GM18870 (cell line): ENCODE measurements around the gene MYZAP.

ENCODE experiments used
- ATAC-seq: cut with Tn5 transposase; IDR thresholded peaks from one replicate; pipeline ENCODE4 v1.9.1; 2021; ENCODE audit warnings: moderate library complexity; ENCODE audit not compliant: unreplicated experiment

Gene MYZAP

GRCh38 chr15:57655809-57656208, 64.1 kb downstream of the MYZAP start:
- no peak for ATAC-seq

DNA sequence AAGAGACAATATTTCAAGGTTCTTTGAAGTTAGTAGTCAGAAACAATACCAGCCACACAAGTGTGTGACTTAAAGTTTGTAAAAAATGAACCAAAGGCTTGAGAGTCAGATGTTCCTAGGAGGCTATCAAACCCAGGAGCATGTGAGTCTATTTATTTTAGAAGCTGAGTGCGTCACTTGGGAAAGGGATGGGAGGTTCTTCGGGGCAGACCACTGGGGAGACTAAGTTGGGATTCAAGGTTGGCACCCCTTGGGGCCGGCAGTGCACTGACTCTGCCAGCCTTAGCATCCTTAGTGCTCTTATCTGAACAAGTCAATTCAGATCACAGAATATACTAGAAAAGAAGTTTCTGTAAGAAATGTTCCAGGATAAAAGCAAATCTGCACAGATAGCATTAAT, 64.7 kb downstream of the MYZAP start:
- no peak for ATAC-seq

DNA sequence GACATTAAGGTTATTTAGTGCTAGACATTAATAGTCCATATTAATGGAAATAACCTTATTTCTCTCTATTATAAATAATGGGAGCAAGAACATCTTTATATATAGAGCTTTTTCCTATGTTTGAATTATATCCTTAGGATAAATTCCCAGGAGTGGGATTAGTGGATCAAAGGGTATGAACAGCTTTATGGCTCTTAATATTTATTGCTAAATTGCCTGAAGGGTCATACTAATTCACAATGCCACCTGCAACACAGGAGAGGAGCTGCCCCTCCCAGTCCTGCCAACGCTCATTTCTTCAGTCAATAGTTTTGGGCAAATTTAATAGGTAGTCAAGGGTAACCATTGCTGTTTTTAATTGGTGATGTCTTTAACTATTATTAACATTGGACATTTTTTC, 65.9 kb downstream of the MYZAP start:
- ATAC-seq = no peak

DNA sequence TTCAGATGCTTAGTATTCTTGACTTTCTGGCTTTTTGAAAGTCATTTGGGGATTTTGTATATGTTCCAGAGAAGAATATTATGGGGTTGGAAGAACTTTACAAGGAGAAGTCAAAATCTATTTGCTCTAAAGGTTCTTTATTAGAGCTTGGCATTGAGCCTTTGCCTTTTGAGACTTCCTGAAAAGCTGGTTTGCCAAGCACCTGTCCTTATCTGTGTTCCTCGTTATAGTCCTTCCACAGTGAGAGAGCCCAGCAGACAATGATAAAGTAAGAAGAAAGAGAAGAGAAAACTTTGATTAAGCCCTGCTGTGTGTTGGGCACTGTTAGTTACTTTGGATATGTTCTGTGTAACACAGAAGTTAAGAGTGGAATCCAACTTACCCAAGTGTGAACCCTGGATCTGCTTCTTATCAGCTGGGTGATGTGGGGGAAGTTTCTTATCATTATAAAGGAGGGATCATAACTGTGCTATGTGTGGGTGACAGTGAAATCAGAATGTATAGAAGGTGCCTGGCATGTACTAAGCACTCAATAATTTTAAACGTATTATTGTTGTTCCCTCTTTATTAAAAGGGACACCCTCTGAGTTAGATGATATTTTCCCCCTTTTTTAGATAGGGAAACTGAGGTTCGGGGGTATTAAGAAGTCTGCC, 70.5 kb downstream of the MYZAP start:
- no peak for ATAC-seq

GRCh38 chr15:57662802-57663201, 71.1 kb downstream of the MYZAP start:
- ATAC-seq = no peak

DNA sequence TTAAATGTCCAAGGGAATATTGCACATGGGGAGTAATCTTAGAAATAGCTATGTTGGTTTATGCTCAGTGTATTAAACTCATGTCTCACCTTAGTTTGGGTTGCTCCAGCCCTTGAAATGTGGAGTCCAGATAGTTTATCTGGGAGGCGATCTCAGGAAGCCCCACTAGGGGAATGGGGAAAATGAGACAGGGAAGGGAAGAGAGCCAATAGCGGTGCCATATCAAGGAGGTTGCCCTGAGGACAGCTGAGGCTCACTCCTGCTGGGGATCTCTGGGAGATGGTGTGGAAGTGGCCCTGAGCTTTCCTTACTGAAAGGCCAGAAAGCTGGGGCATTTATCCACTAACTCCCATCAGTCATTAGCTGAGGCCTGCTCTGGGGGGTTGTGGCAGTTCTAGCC, 71.6 kb downstream of the MYZAP start:
- ATAC-seq = no peak

- ATAC-seq = no peak
Observed at GRCh38 chr15:57665194-57665593, 73.5 kb downstream of the MYZAP start.

GRCh38 chr15:57665939-57666338, 74.2 kb downstream of the MYZAP start:
- no peak for ATAC-seq

DNA sequence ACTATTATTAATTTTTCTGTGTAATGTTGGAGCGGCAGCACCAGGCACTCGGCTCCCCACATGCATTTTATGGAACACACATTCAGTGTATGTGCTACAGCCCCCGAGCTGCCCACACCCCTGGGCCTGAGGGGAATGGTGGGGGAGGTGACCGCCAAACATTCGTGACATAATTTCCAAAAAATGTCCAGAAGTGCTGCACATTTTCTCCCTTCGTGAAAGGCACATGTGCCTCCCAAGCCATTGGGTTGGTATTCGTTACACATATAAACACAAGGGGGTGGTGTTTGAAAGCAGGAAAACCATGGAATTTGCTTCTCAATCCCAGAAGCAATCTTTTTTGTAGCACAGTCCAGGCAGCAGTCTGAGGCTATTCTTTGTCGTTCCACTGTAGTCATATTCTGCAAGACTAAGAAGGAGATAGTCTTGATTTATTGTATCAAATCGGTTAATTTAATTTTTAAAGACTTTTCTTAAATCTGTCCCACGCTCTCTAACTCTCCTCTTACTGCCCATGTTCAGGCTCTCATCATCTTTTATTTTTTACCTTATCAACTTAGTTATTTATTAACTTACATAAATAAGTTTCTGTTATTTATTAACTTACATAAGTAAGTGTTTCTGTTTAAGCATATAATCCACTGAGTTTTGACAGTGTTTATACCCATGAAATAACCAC, 75.6 kb downstream of the MYZAP start:
- no peak for ATAC-seq

DNA sequence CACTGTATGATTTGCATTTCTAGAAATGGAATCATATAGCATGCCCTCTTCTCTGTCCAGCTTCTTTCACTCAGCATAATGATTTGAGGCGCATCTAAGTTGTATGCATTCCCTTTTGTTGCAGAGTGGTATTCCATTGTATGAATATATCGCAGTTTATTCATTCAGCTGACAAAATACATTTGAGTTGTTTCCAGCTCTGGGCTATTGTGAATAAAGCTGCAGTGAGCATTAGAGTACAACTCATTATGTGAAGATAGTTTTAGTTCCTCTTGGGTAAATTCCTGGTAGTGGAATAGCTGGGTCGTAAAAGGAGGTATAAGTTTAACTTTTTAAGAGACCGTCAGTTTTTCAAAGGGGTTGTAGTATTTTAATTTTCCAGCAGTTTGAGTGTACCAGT, 76.3 kb downstream of the MYZAP start:
- no peak for ATAC-seq

GRCh38 chr15:57671636-57672035, 79.9 kb downstream of the MYZAP start:
- no peak for ATAC-seq

DNA sequence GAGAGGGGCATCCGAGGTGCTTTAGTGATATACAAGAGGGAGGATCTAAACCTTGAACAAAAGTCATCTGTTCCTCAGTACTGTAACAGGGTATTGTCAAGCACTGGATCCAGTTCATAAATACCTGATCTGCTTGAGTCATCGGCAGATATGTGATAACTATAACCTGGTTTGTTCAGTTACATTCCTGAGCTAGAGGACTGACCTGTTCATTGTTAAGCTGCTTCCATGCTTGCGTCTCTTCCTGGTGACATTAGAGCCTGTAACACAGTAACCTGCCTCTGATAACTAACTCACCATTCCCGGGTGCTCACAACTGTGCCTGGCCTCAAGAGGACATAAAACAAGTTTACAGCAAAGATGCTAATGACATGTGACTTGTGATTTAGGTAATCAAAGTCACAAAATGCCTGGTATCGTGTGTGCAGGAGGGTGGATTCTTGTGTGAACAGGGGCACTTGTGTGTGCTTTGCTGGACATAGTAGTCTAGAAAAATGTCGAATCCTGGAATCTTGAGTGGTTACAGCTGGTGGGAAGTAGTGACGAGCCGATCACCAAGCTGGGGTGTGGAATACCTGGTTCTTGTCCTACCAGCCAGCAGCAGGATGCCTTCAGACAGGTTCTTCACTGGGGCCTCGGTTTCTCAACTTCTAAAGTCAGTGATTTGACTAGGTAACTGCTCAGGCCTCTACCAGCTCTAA, 83.9 kb downstream of the MYZAP start:
- ATAC-seq = no peak

- ATAC-seq = no peak
Observed at GRCh38 chr15:57676585-57676984, 84.9 kb downstream of the MYZAP start.

GRCh38 chr15:57677204-57677603, 85.5 kb downstream of the MYZAP start:
- no peak for ATAC-seq

DNA sequence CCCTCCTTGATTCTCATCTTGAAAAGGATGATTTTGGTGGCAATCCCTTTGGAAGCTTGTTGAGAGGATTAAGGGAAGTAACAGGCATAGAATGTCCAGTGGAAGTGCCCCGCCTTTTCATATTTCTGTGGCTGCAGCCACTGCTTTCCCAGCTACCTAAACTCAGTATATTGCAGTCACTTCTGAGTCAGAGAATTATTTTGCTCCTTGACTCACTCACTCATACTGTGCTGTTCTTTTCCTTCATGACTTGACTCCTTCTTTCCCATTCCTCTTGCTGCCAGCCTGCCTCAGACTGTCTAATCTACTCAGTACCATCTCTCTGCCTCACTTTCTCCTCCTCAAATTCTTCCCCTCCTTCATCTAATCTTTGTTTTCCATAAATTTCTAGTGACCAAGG, 88.3 kb downstream of the MYZAP start:
- no peak for ATAC-seq

DNA sequence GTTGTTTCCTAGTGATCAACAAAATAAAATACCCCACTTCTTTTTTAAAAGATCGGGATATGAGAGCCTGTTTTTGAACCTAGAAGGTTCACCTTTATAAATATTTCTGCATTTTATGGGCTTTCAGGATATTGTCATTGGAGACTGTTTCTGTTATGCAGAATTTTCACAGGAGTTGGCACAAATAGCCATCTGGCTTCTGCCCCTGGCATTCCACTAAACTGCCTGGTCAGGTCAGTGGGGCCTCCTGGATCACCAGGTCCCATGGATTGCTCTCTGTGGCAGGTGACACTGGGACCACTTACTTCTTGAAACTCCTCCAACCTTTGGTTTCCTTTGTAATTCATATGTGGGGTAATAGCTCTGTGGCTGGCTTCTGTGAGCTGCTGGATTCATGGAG, 89.3 kb downstream of the MYZAP start:
- ATAC-seq = no peak

GRCh38 chr15:57683481-57683880, 91.8 kb downstream of the MYZAP start:
- ATAC-seq = no peak

- no peak for ATAC-seq
Observed at GRCh38 chr15:57684491-57685151, 92.9 kb downstream of the MYZAP start.

DNA sequence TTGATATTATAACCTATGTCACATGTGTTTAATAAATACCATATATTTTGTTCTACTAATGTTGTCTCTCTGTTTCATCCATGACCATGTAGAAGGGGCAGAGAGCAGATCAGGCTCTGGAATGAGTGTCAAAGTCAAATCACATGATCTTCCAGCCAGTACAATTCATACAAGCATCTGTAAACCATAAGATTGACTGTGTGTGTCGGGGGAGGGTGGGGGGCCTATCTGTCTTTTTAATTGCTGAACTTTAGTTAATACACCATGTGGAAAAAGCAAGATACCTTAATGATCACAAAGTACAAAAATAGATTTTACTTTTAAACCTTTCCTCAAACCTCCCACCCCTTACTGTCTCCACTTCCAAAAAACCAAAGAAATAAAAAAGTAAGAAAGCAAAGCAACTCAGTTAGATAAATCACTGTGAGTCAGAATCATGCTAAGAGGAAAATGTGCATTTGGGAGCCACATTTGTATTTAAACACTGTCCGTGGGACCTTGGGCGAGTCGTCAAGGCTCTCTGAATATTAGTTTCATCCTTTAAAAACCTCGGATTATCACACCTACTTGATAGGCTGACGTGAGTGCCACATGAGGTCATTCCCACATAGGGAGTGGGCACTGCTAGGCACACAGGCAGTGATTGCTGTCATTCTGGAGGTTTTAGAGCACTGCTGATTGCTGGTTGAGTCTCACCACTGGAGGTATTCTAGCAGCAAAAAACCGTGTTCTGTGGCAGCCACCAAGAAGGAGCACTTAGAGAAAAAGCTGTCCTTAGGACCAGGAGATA, 93.8 kb downstream of the MYZAP start:
- ATAC-seq = no peak

GRCh38 chr15:57686657-57687056, 95.0 kb downstream of the MYZAP start:
- ATAC-seq = no peak
